Prostate gland (tissue), 2 donors: ENCODE measurements around the gene KIAA1755.

Source experiments
- CTCF ChIP-seq, 4 experiments: fragments of 200-600 bp in 2 of 4; fragments of 450-650 bp in 2 of 4; sonication (generic) in 2 of 4; IDR thresholded peaks; 1 replicate in 3 of 4; 2 replicates in 1 of 4; pipeline ENCODE4 v1.5.1; 2016 to 2019; ENCODE audit warnings: antibody characterized with exemption in 4 of 4, mild to moderate bottlenecking in 2 of 4, moderate library complexity in 2 of 4
- POLR2A ChIP-seq: fragments of 450-650 bp; IDR thresholded peaks from one replicate; pipeline ENCODE4 v1.6.1; 2016; ENCODE audit warnings: antibody characterized with exemption, mild to moderate bottlenecking

- TF ChIP-seq POLR2A (no peak), CTCF (IDR thresholded peaks at IDR 0.05) (no peak)
Observed at GRCh38 chr20:38213607-38213940, 47.0 kb downstream of the KIAA1755 start.
